GM19043 (cell line): ENCODE results near the gene PLA2R1.
"Not testable (repeated sequence)": the region's sequence is repeated elsewhere in the genome, so short reads cannot be mapped to it uniquely, and the experiment has no call there.

ENCODE experiments used
- ATAC-seq: cut with Tn5 transposase; IDR thresholded peaks from one replicate; pipeline ENCODE4 v1.9.1; 2021; ENCODE audit warnings: low read depth; ENCODE audit not compliant: unreplicated experiment

Gene PLA2R1

GRCh38 chr2:160063879-160064612, 1.6 kb upstream of the PLA2R1 start:
- ATAC-seq, result no peak

GRCh38 chr2:160063271-160063670, 856 bp upstream of the PLA2R1 start:
- ATAC-seq, result no peak

GRCh38 chr2:160061944-160062291, 497 bp downstream of the PLA2R1 start:
- ATAC-seq, result no peak

- ATAC-seq, result no peak
Observed at GRCh38 chr2:160061533-160061932, 882 bp downstream of the PLA2R1 start.

GRCh38 chr2:160060297-160060696, 2.1 kb downstream of the PLA2R1 start:
- no peak for ATAC-seq

GRCh38 chr2:160057356-160057755, 5.1 kb downstream of the PLA2R1 start:
- no peak for ATAC-seq

- no peak for ATAC-seq
Observed at GRCh38 chr2:160055726-160056108, 6.7 kb downstream of the PLA2R1 start.

- ATAC-seq, result no peak
Observed at GRCh38 chr2:160054984-160055725, 7.3 kb downstream of the PLA2R1 start.

GRCh38 chr2:160053946-160054345, 8.5 kb downstream of the PLA2R1 start:
- ATAC-seq, result no peak

- no peak for ATAC-seq
Observed at GRCh38 chr2:160052531-160052930, 9.9 kb downstream of the PLA2R1 start.

GRCh38 chr2:160051371-160051800, 11.0 kb downstream of the PLA2R1 start:
- no peak for ATAC-seq

- no peak for ATAC-seq
Observed at GRCh38 chr2:160050147-160050546, 12.3 kb downstream of the PLA2R1 start.

GRCh38 chr2:160045703-160046210, 16.7 kb downstream of the PLA2R1 start:
- ATAC-seq, result no peak

- no peak for ATAC-seq
Observed at GRCh38 chr2:160044728-160045127, 17.7 kb downstream of the PLA2R1 start.

GRCh38 chr2:160043265-160043664, 19.1 kb downstream of the PLA2R1 start:
- ATAC-seq, result no peak

- no peak for ATAC-seq
Observed at GRCh38 chr2:160042054-160042453, 20.4 kb downstream of the PLA2R1 start.

- ATAC-seq, result no peak
Observed at GRCh38 chr2:160041091-160041490, 21.3 kb downstream of the PLA2R1 start.

GRCh38 chr2:160039166-160039903, 23.1 kb downstream of the PLA2R1 start:
- ATAC-seq, result no peak

GRCh38 chr2:160038662-160039061, 23.8 kb downstream of the PLA2R1 start:
- ATAC-seq, result not testable (repeated sequence)

- no peak for ATAC-seq
Observed at GRCh38 chr2:160036736-160037135, 25.7 kb downstream of the PLA2R1 start.

GRCh38 chr2:160035125-160035524, 27.3 kb downstream of the PLA2R1 start:
- ATAC-seq, result no peak
